GM23248 (cell line): ENCODE measurements around the gene FBXO46. TPM values are rescaled to one million over a fixed set of nuclear protein-coding genes. Genes with fewer than 3 reads are reported as not detected.

Experiments
- DNase-seq: peaks from one replicate; pipeline ENCODE4 v3.0.0-alpha.2; 2015
- H2AFZ ChIP-seq: fragments of 200-600 bp; sonication (generic); 2 replicates; pipeline ENCODE4 v1.6.1; 2016; ENCODE audit warnings: antibody characterized with exemption
- H3F3A ChIP-seq: fragments of 200-600 bp; sonication (generic); 2 replicates; pipeline ENCODE4 v1.6.1; 2016; ENCODE audit warnings: mild to moderate bottlenecking, antibody characterized with exemption, mixed run types; ENCODE audit not compliant: insufficient read depth
- H3K27ac ChIP-seq: fragments of 200-600 bp; sonication (generic); 2 replicates; pipeline ENCODE4 v1.5.1; 2016; ENCODE audit warnings: mild to moderate bottlenecking
- H3K27me3 ChIP-seq: fragments of 200-600 bp; sonication (generic); replicated peaks from 2 replicates; pipeline ENCODE4 v1.6.1; 2016; ENCODE audit warnings: mild to moderate bottlenecking; ENCODE audit not compliant: insufficient read depth
- H3K36me3 ChIP-seq: fragments of 200-600 bp; sonication (generic); 2 replicates; pipeline ENCODE4 v1.6.1; 2016; ENCODE audit warnings: low read depth, mild to moderate bottlenecking
- H3K4me1 ChIP-seq: fragments of 200-600 bp; sonication (generic); 2 replicates; pipeline ENCODE4 v1.6.1; 2016; ENCODE audit warnings: mild to moderate bottlenecking; ENCODE audit not compliant: insufficient read depth
- H3K4me2 ChIP-seq: fragments of 200-600 bp; sonication (generic); one replicate; pipeline ENCODE4 v1.6.1; 2016; ENCODE audit warnings: mild to moderate bottlenecking; ENCODE audit not compliant: unreplicated experiment
- H3K4me3 ChIP-seq: fragments of 200-600 bp; sonication (generic); 2 replicates; pipeline ENCODE4 v1.5.1; 2016; ENCODE audit warnings: mild to moderate bottlenecking
- H3K79me2 ChIP-seq: fragments of 200-600 bp; sonication (generic); 2 replicates; pipeline ENCODE4 v1.6.1; 2016; ENCODE audit warnings: mild to moderate bottlenecking; ENCODE audit not compliant: insufficient read depth
- H3K9ac ChIP-seq: fragments of 200-600 bp; sonication (generic); 2 replicates; pipeline ENCODE4 v1.6.1; 2016; ENCODE audit warnings: mild to moderate bottlenecking
- H3K9me2 ChIP-seq: fragments of 200-600 bp; sonication (generic); 2 replicates; pipeline ENCODE4 v1.6.1; 2016; ENCODE audit warnings: mixed run types, mild to moderate bottlenecking, moderate library complexity; ENCODE audit not compliant: insufficient read depth
- H3K9me3 ChIP-seq: fragments of 200-600 bp; sonication (generic); one replicate; pipeline ENCODE4 v1.6.1; 2017; ENCODE audit warnings: low read depth
- H4K20me1 ChIP-seq: fragments of 200-600 bp; sonication (generic); 2 replicates; pipeline ENCODE4 v1.6.0; 2016; ENCODE audit not compliant: insufficient read depth
- EZH2 ChIP-seq: fragments of 200-600 bp; sonication (generic); IDR thresholded peaks from 2 replicates; pipeline ENCODE4 v1.6.1; 2018; ENCODE audit warnings: antibody characterized with exemption, mild to moderate bottlenecking; ENCODE audit not compliant: insufficient read depth, poor library complexity, severe bottlenecking
- EZH2phosphoT487 ChIP-seq: fragments of 200-600 bp; sonication (generic); IDR thresholded peaks from 2 replicates; pipeline ENCODE4 v1.6.1; 2018; ENCODE audit warnings: antibody characterized with exemption, moderate library complexity, mild to moderate bottlenecking, low read depth; ENCODE audit not compliant: insufficient read depth
- WGBS, 2 experiments: methylation state at CpG; one replicate each; pipeline ENCODE4 v1.1.6; 2015 to 2017; ENCODE audit warnings: low lambda C conversion rate in 2 of 2, low coverage in 1 of 2; ENCODE audit errors: missing lambda C conversion rate in 2 of 2; 5-methylcytosine and 5-hydroxymethylcytosine counted together
- in situ Hi-C: fragments of 300-500 bp; cut with MboI; formaldehyde crosslinking; loops from 2 replicates; pipeline ENCODE4 v1.15.0; 2020
- polyA plus RNA-seq: library from polyadenylated mRNA; unstranded; fragments of >200 nt; fragmentation: Nextera tagmentation; extraction: Ambion mirVana; gene quantifications from 2 replicates; pipeline ENCODE4 v1.2.1, GENCODE V29; 2016
- total RNA-seq: library from RNA; depleted of rRNA; stranded (reverse); fragments of >200 nt; shearing (Covaris generic); gene quantifications from 2 replicates; pipeline ENCODE4 v1.2.3, GENCODE V29; 2014

FBXO46 gene
- total and polyA plus RNA-seq, 2 experiments from 2014 or later: 3.1 to 6.3 TPM

- TF ChIP-seq EZH2phosphoT487: no peak
- TF ChIP-seq EZH2: no peak
- Histone ChIP-seq H3K79me2 (no peaks in the 10 kb centered on the region), H4K20me1 (no peaks in the 10 kb centered on the region), H3K4me1 (no peaks in the 10 kb centered on the region), H3K27ac (no peak overlapping the region), H3K9ac (no peak overlapping the region), H3K27me3 (no peaks in the 10 kb centered on the region), H3K36me3 (peaks cover 5% of the 10 kb centered on the region; the same call in 1 of the 2 replicates), H3K4me3 (no peak overlapping the region), H3K9me2 (no peaks in the 10 kb centered on the region), H3K9me3 (no peaks in the 10 kb centered on the region), H2AFZ (no peak overlapping the region), H3F3A (peaks cover 16% of the 10 kb centered on the region), H3K4me2 (no peak overlapping the region)
- in situ Hi-C loops: no loop called here
- WGBS, 2 experiments: 97 to 98% methylated on average over 3 of the region's 3 CpGs
- no peak for DNase-seq
Measured at GRCh38 chr19:45772912-45773311, 42.2 kb upstream of the FBXO46 start.

- 82 to 84% methylated on average over 14 of the region's 14 CpGs for WGBS, 2 experiments
- TF ChIP-seq EZH2 (no peak), EZH2phosphoT487 (no peak)
- Histone ChIP-seq H3K9me3 (no peaks in the 10 kb centered on the region), H3K79me2 (no peaks in the 10 kb centered on the region), H3K27me3 (no peaks in the 10 kb centered on the region), H2AFZ (no peak overlapping the region), H3K9me2 (no peaks in the 10 kb centered on the region), H3K36me3 (peaks cover 3% of the 10 kb centered on the region; the same call in 1 of the 2 replicates), H4K20me1 (no peaks in the 10 kb centered on the region), H3K4me1 (no peaks in the 10 kb centered on the region), H3F3A (peaks cover 16% of the 10 kb centered on the region), H3K27ac (no peak overlapping the region), H3K4me3 (no peak overlapping the region), H3K9ac (no peak overlapping the region), H3K4me2 (no peak overlapping the region)
- in situ Hi-C loops: no loop called here
- DNase-seq: no peak
Measured at GRCh38 chr19:45772130-45772840, 41.6 kb upstream of the FBXO46 start.

- Histone ChIP-seq H2AFZ (no peak overlapping the region), H3K27ac (peak overlapping the region; percentile 91), H3K4me2 (peak overlapping the region; percentile 10), H3K9me2 (no peaks in the 10 kb centered on the region), H3K4me3 (no peak overlapping the region), H3K4me1 (peaks cover 3% of the 10 kb centered on the region; the same call in 1 of the 2 replicates), H3K27me3 (no peaks in the 10 kb centered on the region), H4K20me1 (no peaks in the 10 kb centered on the region), H3K9ac (0 out of 2 replicates have a peak overlapping the region, but pooled peaks have one; percentile 12), H3K79me2 (peaks cover 2% of the 10 kb centered on the region; the same call in 1 of the 2 replicates), H3K9me3 (no peaks in the 10 kb centered on the region), H3F3A (peaks cover 16% of the 10 kb centered on the region), H3K36me3 (no peaks in the 10 kb centered on the region; the same call in 1 of the 2 replicates)
- DNase-seq: no peak
- 84 to 86% methylated on average over 32 to 44 of the region's 46 CpGs for WGBS, 2 experiments
- TF ChIP-seq EZH2: no peak
- in situ Hi-C loops: no loop called here
Measured at GRCh38 chr19:45771311-45771933, 40.7 kb upstream of the FBXO46 start.

GRCh38 chr19:45770192-45771101 is 39.8 kb upstream of the FBXO46 start:
- in situ Hi-C loops: no loop called here
- peak overlapping the region; percentile 84 for H3K9ac ChIP-seq
- WGBS, 2 experiments: 4 to 5% methylated on average over 41 to 62 of the region's 79 CpGs
- H3K27ac ChIP-seq: peak overlapping the region; percentile 91
- DNase-seq: peak; percentile 98
- H3K4me3 ChIP-seq: peak overlapping the region; percentile 77
- TF ChIP-seq EZH2phosphoT487: no peak
- TF ChIP-seq EZH2: no peak
- no peaks in the 10 kb centered on the region for H3K27me3 ChIP-seq
- H3K4me1 ChIP-seq: peaks cover 5% of the 10 kb centered on the region; the same call in 1 of the 2 replicates
- H3K9me3 ChIP-seq: no peaks in the 10 kb centered on the region
- no peaks in the 10 kb centered on the region for H4K20me1 ChIP-seq
- no peaks in the 10 kb centered on the region for H3K36me3 ChIP-seq
- H2AFZ ChIP-seq: 0 out of 2 replicates have a peak overlapping the region, but pooled peaks have one; percentile 26
- no peaks in the 10 kb centered on the region for H3K9me2 ChIP-seq
- peaks cover 16% of the 10 kb centered on the region for H3F3A ChIP-seq
- peak overlapping the region; percentile 99 for H3K4me2 ChIP-seq
- H3K79me2 ChIP-seq: peaks cover 12% of the 10 kb centered on the region; the same call in 1 of the 2 replicates
